NCI-H1092 (cell line): ENCODE results near the gene ELMOD1.

ENCODE experiments used
- DNase-seq: peaks from one replicate; lab custom pipeline; 2025; lab: John Stamatoyannopoulos, UW

The ELMOD1 gene

GRCh38 chr11:107688322-107688918 is 97.5 kb downstream of the ELMOD1 start:
- no peak for DNase-seq

- peak; percentile 41 for DNase-seq
These were observed 98.6 kb downstream of the ELMOD1 start for GRCh38 chr11:107689317-107690202.

- no peak for DNase-seq
These were observed 100.2 kb downstream of the ELMOD1 start for GRCh38 chr11:107691000-107691750.

GRCh38 chr11:107695446-107695845 is 104.5 kb downstream of the ELMOD1 start:
- no peak for DNase-seq

GRCh38 chr11:107696140-107696539 is 105.2 kb downstream of the ELMOD1 start:
- no peak for DNase-seq

- DNase-seq: no peak
These were observed 106.3 kb downstream of the ELMOD1 start for GRCh38 chr11:107697291-107697690.

GRCh38 chr11:107699371-107700285 is 108.7 kb downstream of the ELMOD1 start:
- no peak for DNase-seq

GRCh38 chr11:107702109-107702660 is 111.2 kb downstream of the ELMOD1 start:
- no peak for DNase-seq

GRCh38 chr11:107702723-107703122 is 111.8 kb downstream of the ELMOD1 start:
- DNase-seq: no peak

GRCh38 chr11:107704451-107704850 is 113.5 kb downstream of the ELMOD1 start:
- DNase-seq: no peak

- no peak for DNase-seq
These were observed 114.1 kb downstream of the ELMOD1 start for GRCh38 chr11:107705027-107705426.

- no peak for DNase-seq
These were observed 115.6 kb downstream of the ELMOD1 start for GRCh38 chr11:107706531-107706930.

GRCh38 chr11:107707215-107707671 is 116.3 kb downstream of the ELMOD1 start:
- DNase-seq: no peak

GRCh38 chr11:107707807-107708206 is 116.9 kb downstream of the ELMOD1 start:
- DNase-seq: no peak

GRCh38 chr11:107708792-107709191 is 117.8 kb downstream of the ELMOD1 start:
- no peak for DNase-seq

- DNase-seq: no peak
These were observed 119.4 kb downstream of the ELMOD1 start for GRCh38 chr11:107710301-107710700.

- DNase-seq: no peak
These were observed 121.2 kb downstream of the ELMOD1 start, which contains the start of gene SLN for GRCh38 chr11:107711861-107712755. SLN (minus strand) TSS chr11:107712056.

- peak; percentile 7 for DNase-seq
These were observed 122.1 kb downstream of the ELMOD1 start for GRCh38 chr11:107713009-107713408.
